Fibroblast of peridontal ligament (primary cell): Measurements from ENCODE around the gene ORC1.

Source experiments
- DNase-seq: peaks from one replicate; pipeline ENCODE4 v3.0.0-alpha.2; 2010; ENCODE audit errors: extremely low read depth

The ORC1 gene

GRCh38 chr1:52343979-52344378, 60.2 kb downstream of the ORC1 start:
- no peak for DNase-seq

- no peak for DNase-seq
Observed at GRCh38 chr1:52341655-52342260, 62.5 kb downstream of the ORC1 start.

- DNase-seq = no peak
Observed at GRCh38 chr1:52337439-52337838, 66.8 kb downstream of the ORC1 start.

GRCh38 chr1:52334906-52335528, 69.2 kb downstream of the ORC1 start:
- DNase-seq = no peak

- DNase-seq = no peak
Observed at GRCh38 chr1:52332411-52332810, 71.8 kb downstream of the ORC1 start.

GRCh38 chr1:52328615-52329014, 75.6 kb downstream of the ORC1 start:
- DNase-seq = no peak

GRCh38 chr1:52325786-52326185, 78.4 kb downstream of the ORC1 start:
- DNase-seq = no peak

- DNase-seq = no peak
Observed at GRCh38 chr1:52323731-52324130, 80.5 kb downstream of the ORC1 start.
